H9 (cell line): ENCODE results near the gene ALKBH2. TPM values are rescaled to one million over a fixed set of nuclear protein-coding genes. Genes with fewer than 3 reads are reported as not detected.

Source experiments
- DNase-seq: peaks from one replicate; pipeline ENCODE4 v3.0.0-alpha.2; 2017
- H2AFZ ChIP-seq: one replicate; pipeline ENCODE4 v1.6.1; 2013; ENCODE audit warnings: mild to moderate bottlenecking, low read length, control low read depth, moderate library complexity
- H2AK5ac ChIP-seq: 2 replicates; pipeline ENCODE4 v1.6.1; 2013; ENCODE audit warnings: low read length, control low read depth, mixed read lengths; ENCODE audit not compliant: insufficient read length
- H2BK120ac ChIP-seq: one replicate; pipeline ENCODE4 v1.6.1; 2013; ENCODE audit warnings: low read depth, mild to moderate bottlenecking, low read length, control low read depth, inconsistent platforms; ENCODE audit not compliant: poor library complexity, severe bottlenecking
- H2BK12ac ChIP-seq: 2 replicates; pipeline ENCODE4 v1.6.1; 2013; ENCODE audit warnings: low read length, control low read depth, mixed read lengths, low read depth; ENCODE audit not compliant: insufficient read length
- H2BK15ac ChIP-seq: 2 replicates; pipeline ENCODE4 v1.6.1; 2013; ENCODE audit warnings: low read depth, low read length, control low read depth
- H2BK20ac ChIP-seq: one replicate; pipeline ENCODE4 v1.6.1; 2013; ENCODE audit warnings: low read depth, mild to moderate bottlenecking, low read length, control low read depth, inconsistent platforms; ENCODE audit not compliant: poor library complexity, severe bottlenecking
- H2BK5ac ChIP-seq: 2 replicates; pipeline ENCODE4 v1.6.1; 2013; ENCODE audit warnings: low read length, control low read depth, mixed read lengths; ENCODE audit not compliant: insufficient read length
- H3K14ac ChIP-seq: 2 replicates; pipeline ENCODE4 v1.6.1; 2013; ENCODE audit warnings: low read length, control low read depth; ENCODE audit not compliant: insufficient read depth
- H3K18ac ChIP-seq: 2 replicates; pipeline ENCODE4 v1.6.1; 2013; ENCODE audit warnings: low read depth, mild to moderate bottlenecking, mixed read lengths, low read length, control low read depth; ENCODE audit not compliant: insufficient read length
- H3K23ac ChIP-seq: 2 replicates; pipeline ENCODE4 v1.6.1; 2013; ENCODE audit warnings: low read length, control low read depth, mixed read lengths, low read depth; ENCODE audit not compliant: insufficient read length
- H3K23me2 ChIP-seq: 2 replicates; pipeline ENCODE4 v1.6.1; 2013; ENCODE audit warnings: low read depth, mild to moderate bottlenecking, mixed read lengths, low read length, control low read depth; ENCODE audit not compliant: insufficient read length, poor library complexity, severe bottlenecking
- H3K27ac ChIP-seq: 2 replicates; pipeline ENCODE4 v1.5.1; 2013; ENCODE audit warnings: low read length, control low read depth, mixed read lengths, low read depth; ENCODE audit not compliant: insufficient read length
- H3K27me3 ChIP-seq: 2 replicates; pipeline ENCODE4 v1.6.1; 2013; ENCODE audit warnings: low read length, control low read depth, inconsistent platforms; ENCODE audit not compliant: insufficient read depth
- H3K4ac ChIP-seq: 2 replicates; pipeline ENCODE4 v1.6.1; 2013; ENCODE audit warnings: low read depth, mild to moderate bottlenecking, control low read depth, inconsistent platforms, low read length, moderate library complexity
- H3K4me1 ChIP-seq: 2 replicates; pipeline ENCODE4 v1.6.1; 2013; ENCODE audit warnings: low read length, control low read depth, inconsistent platforms; ENCODE audit not compliant: insufficient read depth
- H3K4me2 ChIP-seq: 2 replicates; pipeline ENCODE4 v1.6.1; 2013; ENCODE audit warnings: low read length, control low read depth, mixed read lengths; ENCODE audit not compliant: insufficient read length, insufficient read depth
- H3K56ac ChIP-seq: 2 replicates; pipeline ENCODE4 v1.6.1; 2013; ENCODE audit warnings: low read depth, mild to moderate bottlenecking, mixed read lengths, low read length, control low read depth; ENCODE audit not compliant: insufficient read length
- H3K79me1 ChIP-seq: 2 replicates; pipeline ENCODE4 v1.6.1; 2013; ENCODE audit warnings: low read depth, mild to moderate bottlenecking, moderate library complexity, low read length, control low read depth, inconsistent platforms; ENCODE audit not compliant: insufficient read depth, poor library complexity, severe bottlenecking
- H3K79me2 ChIP-seq: 2 replicates; pipeline ENCODE4 v1.6.1; 2013; ENCODE audit warnings: low read length, control low read depth, inconsistent platforms; ENCODE audit not compliant: insufficient read depth
- H3K9ac ChIP-seq: 2 replicates; pipeline ENCODE4 v1.6.1; 2013; ENCODE audit warnings: low read length, control low read depth, mixed read lengths; ENCODE audit not compliant: insufficient read length; ENCODE audit errors: extremely low read depth
- H3K9me3 ChIP-seq: one replicate; pipeline ENCODE4 v1.6.1; 2013; ENCODE audit warnings: low read depth, low read length, inconsistent platforms; ENCODE audit not compliant: control insufficient read depth
- H3T11ph ChIP-seq: one replicate; pipeline ENCODE4 v1.6.1; 2013; ENCODE audit warnings: mild to moderate bottlenecking, low read length, control low read depth, inconsistent platforms
- H4K20me1 ChIP-seq: one replicate; pipeline ENCODE4 v1.6.1; 2013; ENCODE audit not compliant: control insufficient read depth, insufficient read length, insufficient read depth
- H4K5ac ChIP-seq: 2 replicates; pipeline ENCODE4 v1.6.1; 2013; ENCODE audit warnings: low read depth, mild to moderate bottlenecking, mixed read lengths, low read length, control low read depth; ENCODE audit not compliant: insufficient read length
- H4K8ac ChIP-seq: replicated peaks from 2 replicates; pipeline ENCODE4 v1.6.1; 2013; ENCODE audit warnings: low read length, control low read depth, mixed read lengths, low read depth; ENCODE audit not compliant: insufficient read length
- H4K91ac ChIP-seq: 2 replicates; pipeline ENCODE4 v1.6.1; 2013; ENCODE audit warnings: low read depth, mild to moderate bottlenecking, moderate library complexity, mixed read lengths, low read length, control low read depth; ENCODE audit not compliant: insufficient read length
- H3K27ac Mint-ChIP-seq, 3 experiments: 2 replicates in 2 of 3; 3 replicates in 1 of 3; pipeline ENCODE4 v1.8.0; 2020 to 2021; ENCODE audit warnings: mixed read lengths in 3 of 3, mild to moderate bottlenecking in 1 of 3, moderate library complexity in 1 of 3
- H3K27me3 Mint-ChIP-seq: 2 replicates; pipeline ENCODE4 v1.8.0; 2021; ENCODE audit warnings: low read depth, mild to moderate bottlenecking, moderate library complexity, mixed read lengths
- H3K36me3 Mint-ChIP-seq, 3 experiments: 2 replicates in 2 of 3; 3 replicates in 1 of 3; pipeline ENCODE4 v1.8.0; 2020 to 2021; ENCODE audit warnings: low read depth in 3 of 3, mixed read lengths in 3 of 3; ENCODE audit not compliant: insufficient read depth in 1 of 3
- H3K4me1 Mint-ChIP-seq, 2 experiments: 2 replicates each; pipeline ENCODE4 v1.8.0; 2020; ENCODE audit warnings: mixed read lengths in 2 of 2
- H3K4me3 Mint-ChIP-seq, 2 experiments: 2 replicates in 1 of 2; 3 replicates in 1 of 2; pipeline ENCODE4 v1.8.0; 2020 to 2021; ENCODE audit warnings: mild to moderate bottlenecking in 2 of 2, mixed read lengths in 2 of 2, moderate library complexity in 1 of 2
- H3K9me3 Mint-ChIP-seq, 2 experiments: 2 replicates in 1 of 2; 3 replicates in 1 of 2; pipeline ENCODE4 v1.8.0; 2020; ENCODE audit warnings: mild to moderate bottlenecking in 2 of 2, mixed read lengths in 2 of 2, moderate library complexity in 1 of 2
- WGBS: extraction: QIAGEN DNeasy Blood & Tissue Kit; methylation state at CpG from one replicate; pipeline ENCODE4 v1.1.7; 2013; ENCODE audit warnings: missing lambda C conversion rate, low lambda C conversion rate, mixed read lengths; ENCODE audit not compliant: insufficient read length; ENCODE audit errors: extremely low coverage; 5-methylcytosine and 5-hydroxymethylcytosine counted together
- total RNA-seq: library from RNA; stranded (reverse); gene quantifications from 2 replicates; pipeline ENCODE4 v1.2.1, GENCODE V29; 2021
- TF ChIP-seq, protein P1 (sequence below): fragments of 200-600 bp; sonication (generic); conservative IDR thresholded peaks from 3 replicates; pipeline ENCODE4 v1.8.0; 2021; ENCODE audit warnings: antibody characterized with exemption, mild to moderate bottlenecking

Gene ALKBH2
- total RNA-seq, 1 experiment from 2014 or later, result 24.4 TPM

DNA sequence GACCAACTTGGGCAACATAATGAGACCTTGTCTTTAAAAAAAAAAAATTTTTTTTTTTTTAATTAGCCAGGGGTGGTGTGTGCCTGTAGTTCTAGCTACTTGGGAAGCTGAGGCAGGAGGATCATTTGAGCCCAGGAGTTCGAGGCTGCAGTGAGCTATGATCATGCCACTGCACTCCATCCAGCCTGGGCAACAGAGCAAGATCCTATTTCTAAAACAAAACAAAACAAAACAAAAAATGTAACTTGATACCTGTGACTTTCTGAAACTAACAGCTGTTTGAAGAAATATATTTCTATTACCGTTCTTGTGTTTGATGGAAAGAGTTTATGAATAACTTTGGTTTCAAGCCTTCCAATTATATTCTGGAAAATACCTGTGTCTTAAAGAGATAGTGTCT, 21.4 kb upstream of the ALKBH2 start:
- Histone ChIP-seq H3K4me1 (peaks cover 6% of the 10 kb centered on the region; the same call in 1 of the 2 replicates), H3K4me2 (no peak overlapping the region), H2BK20ac (no peak overlapping the region), H3K79me1 (no peaks in the 10 kb centered on the region), H3K27me3 (no peaks in the 10 kb centered on the region), H3K23ac (no peak overlapping the region), H3K9ac (no peak overlapping the region), H4K20me1 (no peaks in the 10 kb centered on the region), H3K79me2 (no peaks in the 10 kb centered on the region), H4K5ac (no peak overlapping the region), H4K91ac (no peak overlapping the region), H3K4ac (no peak overlapping the region), H2BK12ac (no peak overlapping the region), H3T11ph (no peak overlapping the region), H2BK120ac (no peak overlapping the region), H3K23me2 (peaks cover 4% of the 10 kb centered on the region), H2AFZ (no peak overlapping the region), H2BK15ac (no peak overlapping the region), H4K8ac (no peak overlapping the region), H3K14ac (no peak overlapping the region), H2AK5ac (no peak overlapping the region), H3K9me3 (no peaks in the 10 kb centered on the region), H3K27ac (no peak overlapping the region), H3K18ac (no peak overlapping the region), H2BK5ac (no peak overlapping the region), H3K56ac (no peak overlapping the region)
- no peak overlapping the region for H3K4me3 Mint-ChIP-seq
- TF ChIP-seq, protein P1, sequence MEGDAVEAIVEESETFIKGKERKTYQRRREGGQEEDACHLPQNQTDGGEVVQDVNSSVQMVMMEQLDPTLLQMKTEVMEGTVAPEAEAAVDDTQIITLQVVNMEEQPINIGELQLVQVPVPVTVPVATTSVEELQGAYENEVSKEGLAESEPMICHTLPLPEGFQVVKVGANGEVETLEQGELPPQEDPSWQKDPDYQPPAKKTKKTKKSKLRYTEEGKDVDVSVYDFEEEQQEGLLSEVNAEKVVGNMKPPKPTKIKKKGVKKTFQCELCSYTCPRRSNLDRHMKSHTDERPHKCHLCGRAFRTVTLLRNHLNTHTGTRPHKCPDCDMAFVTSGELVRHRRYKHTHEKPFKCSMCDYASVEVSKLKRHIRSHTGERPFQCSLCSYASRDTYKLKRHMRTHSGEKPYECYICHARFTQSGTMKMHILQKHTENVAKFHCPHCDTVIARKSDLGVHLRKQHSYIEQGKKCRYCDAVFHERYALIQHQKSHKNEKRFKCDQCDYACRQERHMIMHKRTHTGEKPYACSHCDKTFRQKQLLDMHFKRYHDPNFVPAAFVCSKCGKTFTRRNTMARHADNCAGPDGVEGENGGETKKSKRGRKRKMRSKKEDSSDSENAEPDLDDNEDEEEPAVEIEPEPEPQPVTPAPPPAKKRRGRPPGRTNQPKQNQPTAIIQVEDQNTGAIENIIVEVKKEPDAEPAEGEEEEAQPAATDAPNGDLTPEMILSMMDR, result no peak
- H3K27me3 Mint-ChIP-seq, result no peaks in the 10 kb centered on the region
- peaks cover 24 to 28% of the 10 kb centered on the region in 2 experiments for H3K4me1 Mint-ChIP-seq
- no CpG with 5 or more reads among the region's 2 CpGs for WGBS
- DNase-seq, result no peak
- no peaks in the 10 kb centered on the region for H3K9me3 Mint-ChIP-seq
- H3K27ac Mint-ChIP-seq, result no peak overlapping the region
- peaks cover 0 to 14% (median 7%) of the 10 kb centered on the region in 3 experiments; a peak in 4 of 7 replicates for H3K36me3 Mint-ChIP-seq
